Liver (tissue), 9 donors: ENCODE measurements around the gene GNLY. TPM values are rescaled to one million over a fixed set of nuclear protein-coding genes. Genes with fewer than 3 reads are reported as not detected.
"Not testable (repeated sequence)": the region's sequence is repeated elsewhere in the genome, so short reads cannot be mapped to it uniquely, and the experiment has no call there.

Source experiments
- DNase-seq: peaks from one replicate; pipeline ENCODE4 v3.0.0-alpha.2; 2017; ENCODE audit warnings: low spot score
- H3K27ac ChIP-seq, 2 donors: one replicate each; pipeline ENCODE4 v1.7.0; 2013; ENCODE audit warnings: inconsistent platforms in 2 of 2, low read length in 2 of 2, control low read depth in 1 of 2, low read depth in 1 of 2, mild to moderate bottlenecking in 1 of 2
- H3K27me3 ChIP-seq, 4 donors: one replicate each; pipeline versions ENCODE4 v1.6.1 to v1.7.0; 2013; ENCODE audit warnings: low read length in 3 of 4, inconsistent platforms in 1 of 4, mild to moderate bottlenecking in 1 of 4, moderate library complexity in 1 of 4; ENCODE audit not compliant: control insufficient read depth in 4 of 4, insufficient read depth in 4 of 4
- H3K36me3 ChIP-seq, 4 donors: one replicate each; pipeline versions ENCODE4 v1.6.1 to v1.7.0; 2013; ENCODE audit warnings: low read length in 3 of 4, mild to moderate bottlenecking in 3 of 4, low read depth in 1 of 4, moderate library complexity in 1 of 4; ENCODE audit not compliant: control insufficient read depth in 4 of 4, insufficient read depth in 3 of 4
- H3K4me1 ChIP-seq, 4 donors: one replicate each; pipeline versions ENCODE4 v1.6.1 to v1.7.0; 2013; ENCODE audit warnings: low read length in 3 of 4, mild to moderate bottlenecking in 3 of 4, moderate library complexity in 1 of 4; ENCODE audit not compliant: control insufficient read depth in 4 of 4, insufficient read depth in 4 of 4
- H3K4me3 ChIP-seq, 3 donors: one replicate each; pipeline versions ENCODE4 v1.6.1 to v1.7.0; 2013; ENCODE audit warnings: low read length in 3 of 3, control low read depth in 1 of 3, low read depth in 1 of 3, mild to moderate bottlenecking in 1 of 3
- H3K9ac ChIP-seq, 2 donors: one replicate each; pipeline ENCODE4 v1.7.0; 2013; ENCODE audit warnings: low read length in 2 of 2, mild to moderate bottlenecking in 2 of 2, moderate library complexity in 2 of 2, control low read depth in 1 of 2, low read depth in 1 of 2
- H3K9me3 ChIP-seq, 4 donors: one replicate each; pipeline versions ENCODE4 v1.6.1 to v1.7.0; 2013; ENCODE audit warnings: low read length in 3 of 4; ENCODE audit not compliant: control insufficient read depth in 4 of 4
- EGR1 ChIP-seq, 2 donors: IDR thresholded peaks; 2 replicates each; pipeline ENCODE4 v1.6.1; 2016 to 2018; ENCODE audit warnings: antibody characterized with exemption in 2 of 2, low read depth in 2 of 2
- GABPA ChIP-seq, 2 donors: IDR thresholded peaks in 1 of 2; conservative IDR thresholded peaks in 1 of 2; 2 replicates each; pipeline ENCODE4 v1.6.1; 2016; ENCODE audit warnings: antibody characterized with exemption in 2 of 2, mild to moderate bottlenecking in 1 of 2, moderate library complexity in 1 of 2
- HNF4A ChIP-seq, 2 donors: conservative IDR thresholded peaks; 2 replicates each; pipeline ENCODE4 v1.6.1; 2016; ENCODE audit warnings: antibody characterized with exemption in 2 of 2, mild to moderate bottlenecking in 2 of 2
- JUND ChIP-seq, 2 donors: IDR thresholded peaks; 2 replicates each; pipeline ENCODE4 v1.6.1; 2016; ENCODE audit warnings: antibody characterized with exemption in 2 of 2
- NR2F2 ChIP-seq: IDR thresholded peaks from 2 replicates; pipeline ENCODE4 v1.6.1; 2016; ENCODE audit warnings: antibody characterized with exemption
- RXRA ChIP-seq, 2 donors: IDR thresholded peaks; 2 replicates each; pipeline ENCODE4 v1.6.1; 2017 to 2018; ENCODE audit warnings: antibody characterized with exemption in 2 of 2, mild to moderate bottlenecking in 1 of 2
- TAF1 ChIP-seq: conservative IDR thresholded peaks from 2 replicates; pipeline ENCODE4 v1.6.1; 2016; ENCODE audit warnings: antibody characterized with exemption, mild to moderate bottlenecking
- YY1 ChIP-seq: IDR thresholded peaks from 2 replicates; pipeline ENCODE4 v1.6.1; 2016; ENCODE audit warnings: antibody characterized with exemption, mild to moderate bottlenecking
- WGBS: extraction: QIAGEN DNeasy Blood & Tissue Kit; methylation state at CpG from one replicate; pipeline ENCODE4 v1.1.7; 2013; 5-methylcytosine and 5-hydroxymethylcytosine counted together
- polyA plus RNA-seq, 2 donors: library from polyadenylated mRNA; stranded (reverse) in 1 of 2; unstranded in 1 of 2; fragments of 200-250 nt in 1 of 2; fragments of >200 nt in 1 of 2; fragmentation: Nextera tagmentation in 1 of 2; extraction: Ambion mirVana in 1 of 2; gene quantifications; one replicate each; pipeline versions ENCODE4 v1.2.1 to v1.2.3, GENCODE V29; 2013 to 2015
- total RNA-seq, 2 donors: library from RNA; depleted of rRNA; stranded (reverse); fragments of >200 nt; gene quantifications; one replicate each; pipeline ENCODE4 v1.2.3, GENCODE V29; 2014
- TF ChIP-seq, protein P1 (sequence below): fragments of 150-350 bp; IDR thresholded peaks from 2 replicates; pipeline ENCODE4 v1.5.1; 2017; ENCODE audit warnings: improper control_type of control experiment, low read depth, low read length; ENCODE audit not compliant: missing input control
- TF ChIP-seq, protein P2 (sequence below): IDR thresholded peaks from 2 replicates; pipeline ENCODE4 v1.6.1; 2016; ENCODE audit warnings: antibody characterized with exemption
- TF ChIP-seq, protein P3 (sequence below): IDR thresholded peaks from 2 replicates; pipeline ENCODE4 v1.6.1; 2016; ENCODE audit warnings: antibody characterized with exemption
- TF ChIP-seq, protein P4 (sequence below): IDR thresholded peaks from 2 replicates; pipeline ENCODE4 v1.6.1; 2016; ENCODE audit warnings: antibody characterized with exemption, mild to moderate bottlenecking
- donor health status: healthy.
- donor health status: healthy.
- donor health status: healthy.
- donor health status: healthy.
- donor health status: healthy.

The GNLY gene
- total and polyA plus RNA-seq, 4 donors = 0.75 to 4.8 (median 1.3) TPM; not detected in 1

DNA sequence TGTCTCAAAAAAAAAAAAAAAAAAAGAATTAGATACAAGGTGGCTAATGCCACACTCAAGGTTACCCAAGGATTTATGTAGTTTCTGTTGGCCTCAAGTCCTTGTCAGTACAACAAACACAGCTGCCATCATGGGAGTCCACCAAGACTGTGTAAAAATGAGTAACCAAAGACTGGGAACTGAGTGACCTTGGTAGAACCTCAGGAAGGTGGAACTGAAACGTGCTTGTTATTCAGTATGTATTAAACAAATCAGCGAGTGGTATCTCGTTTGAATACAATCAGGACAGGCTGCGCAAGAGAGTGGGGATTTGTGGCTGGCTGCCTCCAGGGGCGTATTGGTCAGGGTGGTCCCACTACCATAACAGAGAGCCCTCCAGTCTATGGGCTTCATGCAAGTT is 24.6 kb upstream of the GNLY start (continued):
- no peak for TF ChIP-seq RXRA (IDR thresholded peaks at IDR 0.05)
- TF ChIP-seq JUND (IDR thresholded peaks at IDR 0.05) = no peak
- TF ChIP-seq, protein P1, sequence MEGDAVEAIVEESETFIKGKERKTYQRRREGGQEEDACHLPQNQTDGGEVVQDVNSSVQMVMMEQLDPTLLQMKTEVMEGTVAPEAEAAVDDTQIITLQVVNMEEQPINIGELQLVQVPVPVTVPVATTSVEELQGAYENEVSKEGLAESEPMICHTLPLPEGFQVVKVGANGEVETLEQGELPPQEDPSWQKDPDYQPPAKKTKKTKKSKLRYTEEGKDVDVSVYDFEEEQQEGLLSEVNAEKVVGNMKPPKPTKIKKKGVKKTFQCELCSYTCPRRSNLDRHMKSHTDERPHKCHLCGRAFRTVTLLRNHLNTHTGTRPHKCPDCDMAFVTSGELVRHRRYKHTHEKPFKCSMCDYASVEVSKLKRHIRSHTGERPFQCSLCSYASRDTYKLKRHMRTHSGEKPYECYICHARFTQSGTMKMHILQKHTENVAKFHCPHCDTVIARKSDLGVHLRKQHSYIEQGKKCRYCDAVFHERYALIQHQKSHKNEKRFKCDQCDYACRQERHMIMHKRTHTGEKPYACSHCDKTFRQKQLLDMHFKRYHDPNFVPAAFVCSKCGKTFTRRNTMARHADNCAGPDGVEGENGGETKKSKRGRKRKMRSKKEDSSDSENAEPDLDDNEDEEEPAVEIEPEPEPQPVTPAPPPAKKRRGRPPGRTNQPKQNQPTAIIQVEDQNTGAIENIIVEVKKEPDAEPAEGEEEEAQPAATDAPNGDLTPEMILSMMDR = no peak
- no peak for TF ChIP-seq EGR1 (IDR thresholded peaks at IDR 0.05; ENCODE audit: low read depth in 2 of 2)

DNA sequence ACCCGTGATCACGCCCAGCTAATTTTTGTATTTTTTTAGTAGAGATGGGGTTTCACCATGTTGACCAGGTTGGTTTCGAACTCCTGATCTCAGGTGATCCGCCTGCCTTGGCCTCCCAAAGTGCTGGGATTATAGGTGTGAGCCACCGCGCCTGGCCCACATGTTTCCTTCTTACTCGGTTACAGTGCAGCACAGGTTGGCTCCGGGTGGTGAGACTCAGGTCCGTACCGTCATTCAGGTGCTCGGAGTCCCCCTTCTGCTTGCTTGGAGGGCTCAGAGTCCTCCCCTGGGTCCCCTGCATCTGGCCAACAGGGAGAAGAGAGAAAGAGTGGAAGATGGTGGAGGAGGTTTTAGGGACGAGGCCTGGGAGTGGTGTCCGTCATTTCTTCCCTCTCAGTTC is 23.7 kb upstream of the GNLY start:
- not testable (repeated sequence) for H3K4me1 ChIP-seq, H3K27ac ChIP-seq, H3K4me3 ChIP-seq, H3K36me3 ChIP-seq, H3K9ac ChIP-seq, H3K27me3 ChIP-seq, H3K9me3 ChIP-seq, DNase-seq
- WGBS = 89% methylated on average over 13 of the region's 13 CpGs

DNA sequence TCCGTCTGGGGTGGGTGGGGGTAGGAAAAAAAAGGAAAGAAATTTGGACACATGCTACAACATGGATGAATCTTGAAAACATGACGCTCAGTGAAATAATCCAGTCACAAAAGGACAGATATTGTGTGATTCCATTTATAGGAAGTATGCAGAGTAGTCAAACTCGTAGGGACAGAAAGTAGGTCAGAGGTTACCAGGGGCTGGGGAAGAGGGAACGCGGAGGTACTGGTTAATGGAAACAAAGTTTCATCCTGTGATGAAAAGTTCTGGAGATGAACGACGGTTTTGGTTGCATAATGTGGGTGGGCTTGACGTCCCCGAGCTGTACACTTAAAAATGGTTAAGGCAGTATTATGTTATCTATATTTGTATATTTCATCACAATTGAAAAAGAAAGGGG is 21.7 kb upstream of the GNLY start:
- no peak for DNase-seq
- Histone ChIP-seq H3K4me3 (no peak overlapping the region), H3K9ac (no peak overlapping the region), H3K9me3 (no peaks in the 10 kb centered on the region), H3K27ac (no peak overlapping the region), H3K36me3 (no peaks in the 10 kb centered on the region), H3K27me3 (no peaks in the 10 kb centered on the region), H3K4me1 (no peaks in the 10 kb centered on the region)
- TF ChIP-seq YY1 (no peak), HNF4A (conservative IDR thresholded peaks at IDR 0.05) (no peak), NR2F2 (no peak)
- WGBS = 71% methylated on average over 9 of the region's 9 CpGs

DNA sequence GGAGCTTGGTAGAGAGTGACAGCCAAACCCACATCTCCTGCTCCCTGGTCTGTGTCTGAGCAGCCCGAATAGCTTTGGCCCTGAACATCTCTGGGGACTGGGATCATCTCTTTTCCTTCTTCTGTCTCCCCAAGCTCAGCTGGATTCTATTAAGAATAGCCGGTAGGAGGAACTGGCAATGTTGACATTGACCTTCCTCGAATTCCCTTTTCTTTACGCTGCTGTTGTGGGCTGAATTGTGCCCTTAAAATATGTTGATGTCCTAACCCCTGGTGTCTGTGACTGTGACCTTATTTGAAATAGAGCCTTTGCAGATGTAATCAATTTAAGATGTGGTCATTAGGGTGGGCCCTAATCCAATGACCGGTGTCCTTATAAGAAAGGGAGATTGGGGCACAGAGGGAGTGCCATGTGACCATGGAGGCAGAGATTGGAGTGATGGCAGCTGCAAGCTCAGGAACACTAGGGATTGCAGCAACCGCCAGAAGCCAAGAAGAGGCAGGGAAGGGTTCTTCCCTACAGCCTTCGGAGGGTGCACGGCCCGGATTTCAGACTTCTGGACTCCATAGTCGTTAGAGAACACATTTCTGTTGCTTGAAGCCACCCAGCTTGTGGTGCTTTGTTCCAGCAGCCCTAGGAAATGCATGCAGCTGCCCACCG is 20.3 kb upstream of the GNLY start:
- no peak overlapping the region for H3K4me3 ChIP-seq
- H3K4me1 ChIP-seq = peaks cover under 1 to 2% (median 1%) of the 10 kb centered on the region in 4 donors
- no peaks in the 10 kb centered on the region for H3K27me3 ChIP-seq
- no peaks in the 10 kb centered on the region for H3K36me3 ChIP-seq
- TF ChIP-seq, protein P2, sequence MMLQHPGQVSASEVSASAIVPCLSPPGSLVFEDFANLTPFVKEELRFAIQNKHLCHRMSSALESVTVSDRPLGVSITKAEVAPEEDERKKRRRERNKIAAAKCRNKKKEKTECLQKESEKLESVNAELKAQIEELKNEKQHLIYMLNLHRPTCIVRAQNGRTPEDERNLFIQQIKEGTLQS = no peak
- TF ChIP-seq JUND (IDR thresholded peaks at IDR 0.05) = no peak
- TF ChIP-seq, protein P3, sequence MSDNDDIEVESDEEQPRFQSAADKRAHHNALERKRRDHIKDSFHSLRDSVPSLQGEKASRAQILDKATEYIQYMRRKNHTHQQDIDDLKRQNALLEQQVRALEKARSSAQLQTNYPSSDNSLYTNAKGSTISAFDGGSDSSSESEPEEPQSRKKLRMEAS = no peak
- no peak for TF ChIP-seq TAF1
- TF ChIP-seq GABPA (IDR thresholded peaks at IDR 0.05 in 1 of 2, conservative IDR thresholded peaks at IDR 0.05 in 1 of 2) = no peak
- TF ChIP-seq, protein P4, sequence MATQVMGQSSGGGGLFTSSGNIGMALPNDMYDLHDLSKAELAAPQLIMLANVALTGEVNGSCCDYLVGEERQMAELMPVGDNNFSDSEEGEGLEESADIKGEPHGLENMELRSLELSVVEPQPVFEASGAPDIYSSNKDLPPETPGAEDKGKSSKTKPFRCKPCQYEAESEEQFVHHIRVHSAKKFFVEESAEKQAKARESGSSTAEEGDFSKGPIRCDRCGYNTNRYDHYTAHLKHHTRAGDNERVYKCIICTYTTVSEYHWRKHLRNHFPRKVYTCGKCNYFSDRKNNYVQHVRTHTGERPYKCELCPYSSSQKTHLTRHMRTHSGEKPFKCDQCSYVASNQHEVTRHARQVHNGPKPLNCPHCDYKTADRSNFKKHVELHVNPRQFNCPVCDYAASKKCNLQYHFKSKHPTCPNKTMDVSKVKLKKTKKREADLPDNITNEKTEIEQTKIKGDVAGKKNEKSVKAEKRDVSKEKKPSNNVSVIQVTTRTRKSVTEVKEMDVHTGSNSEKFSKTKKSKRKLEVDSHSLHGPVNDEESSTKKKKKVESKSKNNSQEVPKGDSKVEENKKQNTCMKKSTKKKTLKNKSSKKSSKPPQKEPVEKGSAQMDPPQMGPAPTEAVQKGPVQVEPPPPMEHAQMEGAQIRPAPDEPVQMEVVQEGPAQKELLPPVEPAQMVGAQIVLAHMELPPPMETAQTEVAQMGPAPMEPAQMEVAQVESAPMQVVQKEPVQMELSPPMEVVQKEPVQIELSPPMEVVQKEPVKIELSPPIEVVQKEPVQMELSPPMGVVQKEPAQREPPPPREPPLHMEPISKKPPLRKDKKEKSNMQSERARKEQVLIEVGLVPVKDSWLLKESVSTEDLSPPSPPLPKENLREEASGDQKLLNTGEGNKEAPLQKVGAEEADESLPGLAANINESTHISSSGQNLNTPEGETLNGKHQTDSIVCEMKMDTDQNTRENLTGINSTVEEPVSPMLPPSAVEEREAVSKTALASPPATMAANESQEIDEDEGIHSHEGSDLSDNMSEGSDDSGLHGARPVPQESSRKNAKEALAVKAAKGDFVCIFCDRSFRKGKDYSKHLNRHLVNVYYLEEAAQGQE = no peak
- no peak for TF ChIP-seq EGR1 (IDR thresholded peaks at IDR 0.05; ENCODE audit: low read depth in 2 of 2)
- DNase-seq = no peak
- WGBS = 88% methylated on average over 11 of the region's 11 CpGs
- H3K27ac ChIP-seq = no peak overlapping the region
- H3K9ac ChIP-seq = no peak overlapping the region
- no peaks in the 10 kb centered on the region for H3K9me3 ChIP-seq
